ENCODE measurements around the gene CERS6.

GRCh38 chr2:168633895-168634294 lies 177.8 kb downstream of the CERS6 start:
- TF ChIP-seq, protein P1, sequence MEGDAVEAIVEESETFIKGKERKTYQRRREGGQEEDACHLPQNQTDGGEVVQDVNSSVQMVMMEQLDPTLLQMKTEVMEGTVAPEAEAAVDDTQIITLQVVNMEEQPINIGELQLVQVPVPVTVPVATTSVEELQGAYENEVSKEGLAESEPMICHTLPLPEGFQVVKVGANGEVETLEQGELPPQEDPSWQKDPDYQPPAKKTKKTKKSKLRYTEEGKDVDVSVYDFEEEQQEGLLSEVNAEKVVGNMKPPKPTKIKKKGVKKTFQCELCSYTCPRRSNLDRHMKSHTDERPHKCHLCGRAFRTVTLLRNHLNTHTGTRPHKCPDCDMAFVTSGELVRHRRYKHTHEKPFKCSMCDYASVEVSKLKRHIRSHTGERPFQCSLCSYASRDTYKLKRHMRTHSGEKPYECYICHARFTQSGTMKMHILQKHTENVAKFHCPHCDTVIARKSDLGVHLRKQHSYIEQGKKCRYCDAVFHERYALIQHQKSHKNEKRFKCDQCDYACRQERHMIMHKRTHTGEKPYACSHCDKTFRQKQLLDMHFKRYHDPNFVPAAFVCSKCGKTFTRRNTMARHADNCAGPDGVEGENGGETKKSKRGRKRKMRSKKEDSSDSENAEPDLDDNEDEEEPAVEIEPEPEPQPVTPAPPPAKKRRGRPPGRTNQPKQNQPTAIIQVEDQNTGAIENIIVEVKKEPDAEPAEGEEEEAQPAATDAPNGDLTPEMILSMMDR (IDR thresholded peaks at IDR 0.05; ENCODE audit: low read depth, low read length), result no peak
- TF ChIP-seq MYC (IDR thresholded peaks at IDR 0.05; ENCODE audit: low read depth, low read length) (no peak), POLR2A (IDR thresholded peaks at IDR 0.05; ENCODE audit: extremely low read depth, insufficient read length) (no peak)
- TF ChIP-seq, protein P2, sequence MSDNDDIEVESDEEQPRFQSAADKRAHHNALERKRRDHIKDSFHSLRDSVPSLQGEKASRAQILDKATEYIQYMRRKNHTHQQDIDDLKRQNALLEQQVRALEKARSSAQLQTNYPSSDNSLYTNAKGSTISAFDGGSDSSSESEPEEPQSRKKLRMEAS (IDR thresholded peaks at IDR 0.05; ENCODE audit: low read depth, low read length), result no peak
